Lower leg skin (tissue), 4 donors: ENCODE results near the gene GCNT2. TPM values are rescaled to one million over a fixed set of nuclear protein-coding genes. Genes with fewer than 3 reads are reported as not detected.

Experiments
- DNase-seq, 2 donors: peaks; one replicate each; pipeline ENCODE4 v3.0.0-alpha.2; 2019; ENCODE audit warnings: low spot score in 2 of 2
- H3K4me3 ChIP-seq: fragments of 200-600 bp; sonication (generic); 2 replicates; pipeline ENCODE4 v1.5.1; 2017; ENCODE audit warnings: mild to moderate bottlenecking, low read depth; ENCODE audit not compliant: poor library complexity, severe bottlenecking
- CTCF ChIP-seq, 3 donors: fragments of 450-650 bp; IDR thresholded peaks; one replicate each; pipeline ENCODE4 v1.5.1; 2016; ENCODE audit warnings: antibody characterized with exemption in 3 of 3, mild to moderate bottlenecking in 3 of 3, moderate library complexity in 2 of 3
- POLR2A ChIP-seq, 2 donors: fragments of 450-650 bp; IDR thresholded peaks; one replicate each; pipeline ENCODE4 v1.6.1; 2016 to 2017; ENCODE audit warnings: antibody characterized with exemption in 2 of 2, mild to moderate bottlenecking in 1 of 2, moderate library complexity in 1 of 2
- WGBS, 2 donors: methylation state at CpG; one replicate each; pipeline ENCODE4 v1.1.5; 2018; 5-methylcytosine and 5-hydroxymethylcytosine counted together
- intact Hi-C: fragments of 100-400 bp; cut with DNase I; formaldehyde crosslinking; loops from one replicate; pipeline ENCODE4 v1.15.0; 2023; ENCODE audit warnings: low total_unique reads
- total RNA-seq, 4 donors: library from RNA; depleted of rRNA; stranded (reverse); fragments of >200 nt; gene quantifications; one replicate each; pipeline ENCODE4 v1.1.0, GENCODE V29; 2016

Gene GCNT2
- total RNA-seq, 4 donors from 2014 or later = 5.6 to 12.0 (median 10.7) TPM

GRCh38 chr6:10587656-10588406 is 66.7 kb downstream of the GCNT2 start:
- H3K4me3 ChIP-seq = no peak overlapping the region
- intact Hi-C loops = no loop called here
- 70 to 72% methylated on average over 14 of the region's 14 CpGs for WGBS, 2 donors
- TF ChIP-seq CTCF (IDR thresholded peaks at IDR 0.05) = no peak
- no peak for TF ChIP-seq POLR2A (IDR thresholded peaks at IDR 0.05)
- DNase-seq = no peak

GRCh38 chr6:10588562-10589428 is 67.6 kb downstream of the GCNT2 start:
- DNase-seq = no peak
- intact Hi-C loops = no loop called here
- H3K4me3 ChIP-seq = no peak overlapping the region
- TF ChIP-seq CTCF (IDR thresholded peaks at IDR 0.05) = peak in 1 of 3 donors; percentile 54
- TF ChIP-seq POLR2A (IDR thresholded peaks at IDR 0.05) = no peak
- WGBS, 2 donors = 72 to 92% methylated on average over 7 of the region's 7 CpGs

- H3K4me3 ChIP-seq = no peak overlapping the region
- 85 to 87% methylated on average over 2 of the region's 2 CpGs for WGBS, 2 donors
- DNase-seq = no peak
- TF ChIP-seq POLR2A (IDR thresholded peaks at IDR 0.05) = no peak
- no peak for TF ChIP-seq CTCF (IDR thresholded peaks at IDR 0.05)
- intact Hi-C loops = no loop called here
These were observed 68.2 kb downstream of the GCNT2 start for GRCh38 chr6:10589429-10589727.

GRCh38 chr6:10589983-10590382 is 68.8 kb downstream of the GCNT2 start:
- DNase-seq = no peak
- WGBS, 2 donors = 93 to 96% methylated on average over 3 of the region's 3 CpGs
- no peak overlapping the region for H3K4me3 ChIP-seq
- intact Hi-C loops = no loop called here
- TF ChIP-seq POLR2A (IDR thresholded peaks at IDR 0.05) (no peak), CTCF (IDR thresholded peaks at IDR 0.05) (no peak)

GRCh38 chr6:10591422-10592160 is 70.4 kb downstream of the GCNT2 start:
- WGBS, 2 donors = 78 to 80% methylated on average over 14 of the region's 14 CpGs
- intact Hi-C loops = no loop called here
- H3K4me3 ChIP-seq = no peak overlapping the region
- no peak for TF ChIP-seq POLR2A (IDR thresholded peaks at IDR 0.05)
- no peak for TF ChIP-seq CTCF (IDR thresholded peaks at IDR 0.05)
- no peak for DNase-seq
